Stomach (tissue), 9 donors: ENCODE data around the gene MAP3K3. TPM values are rescaled to one million over a fixed set of nuclear protein-coding genes. Genes with fewer than 3 reads are reported as not detected.

Experiments
- DNase-seq, 2 donors: peaks; one replicate each; pipeline versions ENCODE4 v3.0.0 to v3.0.0-alpha.2; 2013 to 2019
- H3K27ac ChIP-seq, 5 donors: fragments of 200-600 bp in 4 of 5; sonication (generic) in 4 of 5; one replicate each; pipeline ENCODE4 v1.5.1; 2013 to 2019; ENCODE audit warnings: mild to moderate bottlenecking in 1 of 5, moderate library complexity in 1 of 5
- H3K27me3 ChIP-seq, 3 donors: fragments of 200-600 bp; sonication (generic); one replicate each; pipeline ENCODE4 v1.5.1; 2017 to 2019; ENCODE audit warnings: mixed run types in 1 of 3
- H3K36me3 ChIP-seq, 4 donors: fragments of 200-600 bp; sonication (generic); 1 replicate in 3 of 4; 2 replicates in 1 of 4; pipeline ENCODE4 v1.5.1; 2016 to 2019
- H3K4me1 ChIP-seq, 4 donors: fragments of 200-600 bp; sonication (generic); one replicate each; pipeline ENCODE4 v1.5.1; 2016 to 2019
- H3K4me3 ChIP-seq, 4 donors: fragments of 200-600 bp; sonication (generic) in 3 of 4; one replicate each; pipeline ENCODE4 v1.5.1; 2016 to 2019; ENCODE audit warnings: mild to moderate bottlenecking in 1 of 4
- H3K9me3 ChIP-seq, 4 donors: fragments of 200-600 bp; sonication (generic); one replicate each; pipeline ENCODE4 v1.5.1; 2016 to 2019
- CTCF ChIP-seq, 7 experiments: fragments of 450-650 bp in 4 of 7; fragments of 200-600 bp in 3 of 7; sonication (generic) in 3 of 7; IDR thresholded peaks; one replicate each; pipeline ENCODE4 v1.5.1; 2016 to 2019; ENCODE audit warnings: antibody characterized with exemption in 7 of 7, control low read depth in 2 of 7, mild to moderate bottlenecking in 1 of 7
- EP300 ChIP-seq: sonication (generic); formaldehyde crosslinking; IDR thresholded peaks from one replicate; pipeline ENCODE4 v1.6.1; 2017; ENCODE audit warnings: antibody characterized with exemption
- POLR2A ChIP-seq, 4 donors: fragments of 450-650 bp; IDR thresholded peaks; one replicate each; pipeline ENCODE4 v1.6.1; 2016; ENCODE audit warnings: antibody characterized with exemption in 4 of 4, control low read depth in 2 of 4, mild to moderate bottlenecking in 1 of 4, moderate library complexity in 1 of 4
- POLR2AphosphoS5 ChIP-seq, 3 donors: sonication (generic); formaldehyde crosslinking; IDR thresholded peaks; one replicate each; pipeline ENCODE4 v1.6.1; 2016; ENCODE audit warnings: antibody characterized with exemption in 3 of 3
- WGBS, 5 donors: extraction: QIAGEN DNeasy Blood & Tissue Kit in 3 of 5; methylation state at CpG; one replicate each; pipeline versions ENCODE4 v1.1.5 to v1.1.7; 2013 to 2018; 5-methylcytosine and 5-hydroxymethylcytosine counted together
- intact Hi-C: fragments of 100-400 bp; cut with DNase I; formaldehyde crosslinking; loops from one replicate; pipeline ENCODE4 v1.15.1; 2023; ENCODE audit warnings: low total_unique reads
- polyA plus RNA-seq, 3 donors: library from polyadenylated mRNA; stranded (reverse); fragments of 200-250 nt; gene quantifications; one replicate each; pipeline ENCODE4 v1.2.3, GENCODE V29; 2013
- total RNA-seq, 5 donors: library from RNA; depleted of rRNA; stranded (reverse); fragments of >200 nt; gene quantifications; one replicate each; pipeline versions ENCODE4 v1.1.0 to v1.2.3, GENCODE V29; 2014 to 2016
- donor health status: healthy with polysubstance abuse.
- donor health status: Bipolar disorder and iron deficiency.
- donor health status: healthy.

The MAP3K3 gene
- total and polyA plus RNA-seq, 8 donors: 9.3 to 99.5 (median 16.7) TPM

- no peaks in the 10 kb centered on the region for H3K9me3 ChIP-seq
- H3K27me3 ChIP-seq: no peaks in the 10 kb centered on the region
- peak overlapping the region in 1 of 5 donors; percentile 13 for H3K27ac ChIP-seq
- H3K4me1 ChIP-seq: peaks cover 3 to 14% (median 10%) of the 10 kb centered on the region in 4 donors
- WGBS, 5 donors: 77 to 83% (median 78%) methylated on average over 7 of the region's 7 CpGs
- TF ChIP-seq POLR2AphosphoS5 (IDR thresholded peaks at IDR 0.05) (no peak), POLR2A (IDR thresholded peaks at IDR 0.05) (no peak), CTCF (IDR thresholded peaks at IDR 0.05) (no peak), EP300 (no peak)
- H3K4me3 ChIP-seq: no peak overlapping the region
- no peak for DNase-seq
- peaks cover 21 to 89% (median 87%) of the 10 kb centered on the region in 4 donors for H3K36me3 ChIP-seq
- intact Hi-C loops: no loop called here
These were observed 84.3 kb downstream of the MAP3K3 start for GRCh38 chr17:63706336-63707082.

- no peak overlapping the region for H3K4me3 ChIP-seq
- H3K9me3 ChIP-seq: no peaks in the 10 kb centered on the region
- H3K27me3 ChIP-seq: no peaks in the 10 kb centered on the region
- DNase-seq: no peak
- peaks cover 0 to 7% (median 4%) of the 10 kb centered on the region in 4 donors for H3K4me1 ChIP-seq
- H3K27ac ChIP-seq: peak overlapping the region in 1 of 5 donors; percentile 13
- WGBS, 5 donors: 81 to 95% (median 90%) methylated on average over 5 to 11 of the region's 11 CpGs
- intact Hi-C loops: no loop called here
- no peak for TF ChIP-seq POLR2AphosphoS5 (IDR thresholded peaks at IDR 0.05)
- peaks cover 27 to 95% (median 93%) of the 10 kb centered on the region in 4 donors for H3K36me3 ChIP-seq
These were observed 84.9 kb downstream of the MAP3K3 start for GRCh38 chr17:63707151-63707550.

- TF ChIP-seq POLR2A (IDR thresholded peaks at IDR 0.05): no peak
- TF ChIP-seq EP300: no peak
- no peak for TF ChIP-seq POLR2AphosphoS5 (IDR thresholded peaks at IDR 0.05)
- TF ChIP-seq CTCF (IDR thresholded peaks at IDR 0.05): no peak
- no peak for DNase-seq
- intact Hi-C loops: no loop called here
- Histone ChIP-seq H3K36me3 (peaks cover 29 to 99% (median 97%) of the 10 kb centered on the region in 4 donors), H3K4me3 (no peak overlapping the region), H3K4me1 (no peaks in the 10 kb centered on the region), H3K27ac (no peak overlapping the region), H3K27me3 (no peaks in the 10 kb centered on the region), H3K9me3 (no peaks in the 10 kb centered on the region)
- WGBS, 5 donors: 90 to 95% (median 93%) methylated on average over 6 of the region's 6 CpGs
These were observed 86.9 kb downstream of the MAP3K3 start for GRCh38 chr17:63709110-63709509.

- Histone ChIP-seq H3K36me3 (peaks cover 16 to 78% (median 63%) of the 10 kb centered on the region in 4 donors), H3K27ac (no peak overlapping the region), H3K9me3 (no peaks in the 10 kb centered on the region), H3K4me1 (no peaks in the 10 kb centered on the region), H3K27me3 (no peaks in the 10 kb centered on the region), H3K4me3 (no peak overlapping the region)
- TF ChIP-seq CTCF (IDR thresholded peaks at IDR 0.05): no peak
- TF ChIP-seq POLR2AphosphoS5 (IDR thresholded peaks at IDR 0.05): no peak
- TF ChIP-seq EP300: no peak
- no peak for TF ChIP-seq POLR2A (IDR thresholded peaks at IDR 0.05)
- intact Hi-C loops: no loop called here
- WGBS, 5 donors: 66 to 88% (median 82%) methylated on average over 10 of the region's 10 CpGs
- no peak for DNase-seq
These were observed 92.5 kb downstream of the MAP3K3 start for GRCh38 chr17:63714550-63715277.
